HG03039 (cell line): ENCODE measurements around the gene RAI14.
"Not testable (repeated sequence)": the region's sequence is repeated elsewhere in the genome, so short reads cannot be mapped to it uniquely, and the experiment has no call there.

Experiments used
- ATAC-seq: cut with Tn5 transposase; IDR thresholded peaks from one replicate; pipeline ENCODE4 v1.9.1; 2021; ENCODE audit warnings: mild to moderate bottlenecking, moderate library complexity; ENCODE audit not compliant: unreplicated experiment

Gene RAI14

DNA sequence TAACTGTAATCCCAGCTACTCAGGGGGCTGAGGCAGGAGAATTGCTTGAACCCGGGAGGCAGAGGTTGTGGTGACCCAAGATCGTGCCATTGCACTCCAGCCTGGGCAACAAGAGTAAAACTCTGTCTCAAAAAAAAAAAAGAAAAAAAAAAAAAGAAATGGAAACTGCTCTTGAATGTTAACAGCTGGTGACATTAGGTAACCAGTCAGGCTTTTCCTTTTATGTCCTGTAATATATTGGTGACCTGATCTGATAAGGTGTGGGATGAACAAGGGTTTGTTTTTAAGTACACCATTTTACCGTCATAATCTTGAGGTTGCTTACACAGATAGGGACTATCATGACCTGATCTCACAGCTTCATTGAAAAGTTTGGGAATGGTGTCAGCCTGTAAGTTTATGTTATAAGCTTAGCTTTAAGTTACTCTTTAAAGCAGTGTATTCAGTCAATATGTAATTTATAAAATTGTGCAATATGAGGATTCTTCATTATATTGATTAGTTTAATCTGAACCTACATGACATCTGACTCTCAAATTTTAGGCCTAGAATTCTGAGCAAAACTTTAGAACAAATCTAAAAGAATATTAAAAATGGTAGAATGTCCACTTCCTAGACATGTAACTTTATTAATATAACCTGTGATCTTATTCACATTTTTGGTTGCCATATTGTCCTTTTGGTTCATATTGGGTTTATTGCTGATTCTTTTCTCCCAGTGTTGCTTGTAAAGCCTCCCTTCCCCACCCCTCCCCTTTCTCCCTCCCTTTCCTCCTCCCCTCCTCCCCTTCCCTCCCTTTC, 41.4 kb downstream of the RAI14 start:
- no peak for ATAC-seq

- no peak for ATAC-seq
Observed at GRCh38 chr5:34698109-34698419, 41.9 kb downstream of the RAI14 start.

DNA sequence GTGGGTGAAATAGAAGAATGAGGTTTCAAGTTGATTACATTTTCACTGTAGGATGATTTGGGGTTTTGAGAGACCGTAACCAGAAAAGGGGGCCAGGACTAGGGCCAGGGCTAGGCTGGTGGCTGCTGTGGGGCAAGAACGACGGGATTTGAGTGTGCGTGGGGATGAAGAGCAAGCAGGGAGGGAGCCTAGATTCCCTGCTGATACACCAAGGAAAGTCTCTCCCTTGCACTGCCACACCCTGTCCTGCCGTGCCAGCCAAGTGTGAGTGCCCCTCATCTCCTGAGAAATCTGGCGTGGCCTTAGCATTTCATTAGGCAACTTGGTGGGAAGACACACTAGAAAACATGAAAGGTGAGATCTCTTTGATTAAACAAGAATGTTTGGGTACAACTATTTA, 42.6 kb downstream of the RAI14 start:
- ATAC-seq: no peak

- ATAC-seq: no peak
Observed at GRCh38 chr5:34699155-34700077, 43.3 kb downstream of the RAI14 start.

GRCh38 chr5:34700078-34700452, 43.9 kb downstream of the RAI14 start:
- ATAC-seq: no peak

- not testable (repeated sequence) for ATAC-seq
Observed at GRCh38 chr5:34701442-34701841, 45.3 kb downstream of the RAI14 start.

- ATAC-seq: no peak
Observed at GRCh38 chr5:34703767-34704713, 47.9 kb downstream of the RAI14 start.

DNA sequence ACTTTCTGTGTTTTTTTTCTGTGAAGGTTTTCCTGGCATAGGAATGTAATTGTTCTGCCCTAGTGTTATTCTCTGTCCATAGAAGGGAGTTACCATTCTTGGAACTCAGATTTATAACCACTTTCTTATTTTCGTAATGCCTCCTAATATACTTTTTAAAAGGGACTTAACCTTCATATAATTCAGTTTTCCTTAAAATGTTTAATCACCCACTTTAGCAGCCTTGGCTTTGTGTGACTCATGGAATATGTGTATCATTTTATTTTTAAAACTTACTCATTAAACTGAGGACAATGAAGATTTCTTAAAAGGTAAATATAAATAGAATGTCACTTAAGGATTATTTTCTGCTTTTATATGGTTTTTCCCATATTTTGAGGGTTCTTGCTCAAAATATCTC, 50.0 kb downstream of the RAI14 start:
- ATAC-seq: no peak

GRCh38 chr5:34707451-34708107, 51.5 kb downstream of the RAI14 start:
- no peak for ATAC-seq

DNA sequence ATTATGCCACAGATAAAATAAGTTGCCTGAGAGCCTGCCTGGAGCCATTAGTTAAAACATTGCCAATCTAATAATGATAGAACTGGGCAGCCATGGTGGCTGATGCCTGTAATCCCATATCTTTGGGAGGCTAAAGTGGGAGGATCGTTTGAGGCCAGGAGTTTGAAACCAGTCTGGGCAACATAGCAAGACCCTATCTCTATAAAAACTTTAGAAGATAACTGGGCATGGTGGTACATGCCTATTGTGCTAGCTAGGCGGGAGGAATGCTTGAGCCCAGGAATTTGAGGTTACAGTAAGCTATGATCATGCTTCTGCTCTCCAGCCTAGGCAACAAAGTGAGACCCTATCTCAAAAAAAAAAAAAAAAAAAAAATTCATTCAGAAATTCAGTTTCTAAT, 52.6 kb downstream of the RAI14 start:
- ATAC-seq: no peak

- ATAC-seq: no peak
Observed at GRCh38 chr5:34709861-34710673, 53.9 kb downstream of the RAI14 start.

- ATAC-seq: no peak
Observed at GRCh38 chr5:34712565-34712964, 56.4 kb downstream of the RAI14 start.

GRCh38 chr5:34715711-34716110, 59.6 kb downstream of the RAI14 start:
- no peak for ATAC-seq

DNA sequence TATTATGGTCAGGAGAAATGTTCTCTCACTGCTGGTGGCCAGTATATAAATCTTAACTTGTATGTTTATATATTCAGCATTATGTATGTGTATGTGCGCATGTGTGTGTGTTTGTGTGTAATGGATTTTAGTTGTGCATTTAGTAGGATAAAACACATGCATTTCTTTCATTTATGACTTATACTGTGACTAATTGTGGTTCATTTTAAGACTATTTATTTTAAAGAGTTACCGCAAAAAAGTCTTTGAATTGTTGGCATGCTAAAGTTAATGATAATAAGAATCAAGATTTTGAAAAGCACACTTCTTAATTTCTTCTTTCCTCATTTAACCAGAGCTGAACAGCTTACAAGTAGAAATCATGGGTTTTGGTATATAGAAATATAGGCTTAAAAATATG, 60.9 kb downstream of the RAI14 start:
- ATAC-seq: no peak

- ATAC-seq: no peak
Observed at GRCh38 chr5:34717426-34718327, 61.5 kb downstream of the RAI14 start.

DNA sequence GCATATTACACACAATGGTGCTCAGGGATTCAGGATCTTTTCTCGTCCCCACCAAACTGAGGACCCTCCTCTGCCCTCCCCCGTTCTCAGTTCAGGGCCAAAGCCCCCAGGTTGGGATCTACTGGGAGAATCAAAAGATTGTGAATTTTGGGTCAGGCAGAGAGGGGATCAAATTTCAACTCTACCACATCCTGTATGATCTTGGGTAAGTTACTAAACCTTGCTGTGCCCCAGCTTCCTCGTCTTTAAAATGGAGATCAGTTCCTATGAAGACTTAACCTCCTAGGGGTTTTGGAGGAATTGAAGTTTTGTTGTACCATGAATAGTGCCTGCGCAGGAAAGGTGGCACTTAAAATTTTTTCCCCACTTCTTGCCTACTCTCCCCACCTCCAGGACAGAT, 62.4 kb downstream of the RAI14 start:
- no peak for ATAC-seq

- ATAC-seq: no peak
Observed at GRCh38 chr5:34719029-34719428, 62.9 kb downstream of the RAI14 start.

GRCh38 chr5:34721327-34721726, 65.2 kb downstream of the RAI14 start:
- no peak for ATAC-seq

GRCh38 chr5:34722183-34722582, 66.1 kb downstream of the RAI14 start:
- ATAC-seq: no peak
